ENCODE measurements around the gene NRDC.

NRDC gene

GRCh38 chr1:51906306-51907078 is 28.0 kb upstream of the NRDC start:
- no peaks in the 10 kb centered on the region for H3K36me3 ChIP-seq (ENCODE audit: control insufficient read depth, insufficient read depth, low read length)
- no peak overlapping the region for H3K4me3 ChIP-seq (ENCODE audit: low read depth, low read length)
- H3K27me3 ChIP-seq (ENCODE audit: control insufficient read depth, insufficient read depth, low read length), result no peaks in the 10 kb centered on the region
- H3K4me1 ChIP-seq, result no peaks in the 10 kb centered on the region
- H3K79me2 ChIP-seq, result no peaks in the 10 kb centered on the region
- H3K9ac ChIP-seq, result no peak overlapping the region
- H3K9me3 ChIP-seq (ENCODE audit: control insufficient read depth, low read length), result no peaks in the 10 kb centered on the region
- H2AFZ ChIP-seq, result no peak overlapping the region
- H3K4me2 ChIP-seq (ENCODE audit: low read length), result no peak overlapping the region
- TF ChIP-seq, protein P1, sequence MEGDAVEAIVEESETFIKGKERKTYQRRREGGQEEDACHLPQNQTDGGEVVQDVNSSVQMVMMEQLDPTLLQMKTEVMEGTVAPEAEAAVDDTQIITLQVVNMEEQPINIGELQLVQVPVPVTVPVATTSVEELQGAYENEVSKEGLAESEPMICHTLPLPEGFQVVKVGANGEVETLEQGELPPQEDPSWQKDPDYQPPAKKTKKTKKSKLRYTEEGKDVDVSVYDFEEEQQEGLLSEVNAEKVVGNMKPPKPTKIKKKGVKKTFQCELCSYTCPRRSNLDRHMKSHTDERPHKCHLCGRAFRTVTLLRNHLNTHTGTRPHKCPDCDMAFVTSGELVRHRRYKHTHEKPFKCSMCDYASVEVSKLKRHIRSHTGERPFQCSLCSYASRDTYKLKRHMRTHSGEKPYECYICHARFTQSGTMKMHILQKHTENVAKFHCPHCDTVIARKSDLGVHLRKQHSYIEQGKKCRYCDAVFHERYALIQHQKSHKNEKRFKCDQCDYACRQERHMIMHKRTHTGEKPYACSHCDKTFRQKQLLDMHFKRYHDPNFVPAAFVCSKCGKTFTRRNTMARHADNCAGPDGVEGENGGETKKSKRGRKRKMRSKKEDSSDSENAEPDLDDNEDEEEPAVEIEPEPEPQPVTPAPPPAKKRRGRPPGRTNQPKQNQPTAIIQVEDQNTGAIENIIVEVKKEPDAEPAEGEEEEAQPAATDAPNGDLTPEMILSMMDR (IDR thresholded peaks at IDR 0.05), result no peak
- H3K27ac ChIP-seq, result no peak overlapping the region

DNA sequence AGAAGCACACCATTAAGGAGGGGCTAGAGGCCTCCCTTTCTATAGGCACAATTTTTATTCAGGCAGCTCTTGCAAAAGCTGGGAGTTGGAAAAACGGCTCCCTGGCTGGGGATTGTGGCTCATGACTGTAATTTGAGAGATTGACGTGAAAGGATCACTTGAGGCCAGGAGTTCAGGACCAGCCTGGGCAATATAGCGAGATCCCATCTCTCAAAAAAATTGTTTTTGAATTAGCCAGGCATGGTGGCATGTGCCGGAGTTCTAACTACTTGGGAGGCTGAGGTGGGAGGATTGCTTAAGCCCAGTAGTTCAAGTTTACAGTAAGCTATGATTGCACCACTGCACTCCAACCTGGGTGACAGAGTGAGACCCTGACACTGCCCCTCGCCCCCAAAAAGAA is 23.9 kb upstream of the NRDC start:
- H3K79me2 ChIP-seq, result no peaks in the 10 kb centered on the region
- no peaks in the 10 kb centered on the region for H3K36me3 ChIP-seq (ENCODE audit: control insufficient read depth, insufficient read depth, low read length)
- TF ChIP-seq, protein P1 (IDR thresholded peaks at IDR 0.05), result no peak
- no peaks in the 10 kb centered on the region for H3K4me1 ChIP-seq
- H3K9ac ChIP-seq, result no peak overlapping the region
- no peaks in the 10 kb centered on the region for H3K9me3 ChIP-seq (ENCODE audit: control insufficient read depth, low read length)
- no peak overlapping the region for H3K27ac ChIP-seq
- no peak overlapping the region for H3K4me3 ChIP-seq (ENCODE audit: low read depth, low read length)
- H2AFZ ChIP-seq, result no peak overlapping the region
- H3K27me3 ChIP-seq (ENCODE audit: control insufficient read depth, insufficient read depth, low read length), result no peaks in the 10 kb centered on the region
- no peak overlapping the region for H3K4me2 ChIP-seq (ENCODE audit: low read length)

- no peaks in the 10 kb centered on the region for H3K9me3 ChIP-seq (ENCODE audit: control insufficient read depth, low read length)
- no peak overlapping the region for H3K27ac ChIP-seq
- H3K4me1 ChIP-seq, result no peaks in the 10 kb centered on the region
- H3K27me3 ChIP-seq (ENCODE audit: control insufficient read depth, insufficient read depth, low read length), result no peaks in the 10 kb centered on the region
- H3K9ac ChIP-seq, result no peak overlapping the region
- no peak overlapping the region for H3K4me3 ChIP-seq (ENCODE audit: low read depth, low read length)
- H2AFZ ChIP-seq, result no peak overlapping the region
- H3K79me2 ChIP-seq, result no peaks in the 10 kb centered on the region
- TF ChIP-seq, protein P1 (IDR thresholded peaks at IDR 0.05), result no peak
- no peaks in the 10 kb centered on the region for H3K36me3 ChIP-seq (ENCODE audit: control insufficient read depth, insufficient read depth, low read length)
- H3K4me2 ChIP-seq (ENCODE audit: low read length), result no peak overlapping the region
Observed at GRCh38 chr1:51901151-51901550, 22.6 kb upstream of the NRDC start.

- H2AFZ ChIP-seq, result no peak overlapping the region
- H3K36me3 ChIP-seq (ENCODE audit: control insufficient read depth, insufficient read depth, low read length), result no peaks in the 10 kb centered on the region
- no peaks in the 10 kb centered on the region for H3K27me3 ChIP-seq (ENCODE audit: control insufficient read depth, insufficient read depth, low read length)
- H3K9ac ChIP-seq, result no peak overlapping the region
- no peaks in the 10 kb centered on the region for H3K4me1 ChIP-seq
- H3K9me3 ChIP-seq (ENCODE audit: control insufficient read depth, low read length), result no peaks in the 10 kb centered on the region
- TF ChIP-seq, protein P1 (IDR thresholded peaks at IDR 0.05), result no peak
- H3K4me3 ChIP-seq (ENCODE audit: low read depth, low read length), result no peak overlapping the region
- no peaks in the 10 kb centered on the region for H3K79me2 ChIP-seq
- H3K4me2 ChIP-seq (ENCODE audit: low read length), result no peak overlapping the region
- no peak overlapping the region for H3K27ac ChIP-seq
Observed at GRCh38 chr1:51899022-51899421, 20.5 kb upstream of the NRDC start.
